Muscle layer of duodenum (tissue), 2 donors: ENCODE results near the gene FOXQ1.

ENCODE experiments used
- H3K27ac ChIP-seq: one replicate; pipeline ENCODE4 v1.7.0; 2013; ENCODE audit warnings: mild to moderate bottlenecking, low read length
- H3K27me3 ChIP-seq: one replicate; pipeline ENCODE4 v1.7.0; 2013; ENCODE audit warnings: low read depth, mild to moderate bottlenecking, control low read depth, low read length
- H3K36me3 ChIP-seq, 2 donors: one replicate each; pipeline ENCODE4 v1.7.0; 2013; ENCODE audit warnings: low read length in 2 of 2, control low read depth in 1 of 2, mild to moderate bottlenecking in 1 of 2; ENCODE audit not compliant: insufficient read depth in 2 of 2, control insufficient read depth in 1 of 2
- H3K4me1 ChIP-seq, 2 donors: one replicate each; pipeline ENCODE4 v1.7.0; 2013; ENCODE audit warnings: low read length in 2 of 2, mild to moderate bottlenecking in 2 of 2, control low read depth in 1 of 2, moderate library complexity in 1 of 2; ENCODE audit not compliant: insufficient read depth in 2 of 2, control insufficient read depth in 1 of 2
- H3K4me3 ChIP-seq, 2 donors: one replicate each; pipeline ENCODE4 v1.7.0; 2013; ENCODE audit warnings: low read length in 2 of 2, low read depth in 1 of 2, mild to moderate bottlenecking in 1 of 2
- H3K9me3 ChIP-seq, 2 donors: one replicate each; pipeline ENCODE4 v1.7.0; 2013; ENCODE audit warnings: low read length in 2 of 2, control low read depth in 1 of 2, mild to moderate bottlenecking in 1 of 2; ENCODE audit not compliant: control insufficient read depth in 1 of 2
- donor health status: healthy.

Gene FOXQ1

DNA sequence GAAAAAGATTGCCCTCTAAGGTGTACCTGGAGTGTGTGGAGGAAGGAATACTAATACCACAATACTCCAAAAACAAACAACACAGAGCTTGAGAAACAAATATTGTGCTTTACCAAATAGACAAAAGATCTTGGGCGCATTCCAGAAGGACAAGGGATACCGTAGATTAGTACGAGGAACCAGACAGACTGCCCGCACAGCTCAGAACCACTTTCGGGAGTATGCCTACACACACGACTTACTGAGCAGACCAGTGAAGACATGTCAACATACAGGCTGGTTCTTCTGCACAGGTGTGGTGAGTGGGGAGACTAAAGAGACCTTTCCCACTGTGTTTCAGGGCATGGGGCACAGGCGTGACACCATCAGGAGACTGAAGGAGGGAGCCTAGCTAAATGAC, 15.8 kb upstream of the FOXQ1 start:
- Histone ChIP-seq H3K36me3 (no peaks in the 10 kb centered on the region), H3K4me1 (peaks cover 0 to 6% of the 10 kb centered on the region in 2 donors), H3K4me3 (no peak overlapping the region), H3K27me3 (no peaks in the 10 kb centered on the region), H3K9me3 (no peaks in the 10 kb centered on the region), H3K27ac (no peak overlapping the region)

DNA sequence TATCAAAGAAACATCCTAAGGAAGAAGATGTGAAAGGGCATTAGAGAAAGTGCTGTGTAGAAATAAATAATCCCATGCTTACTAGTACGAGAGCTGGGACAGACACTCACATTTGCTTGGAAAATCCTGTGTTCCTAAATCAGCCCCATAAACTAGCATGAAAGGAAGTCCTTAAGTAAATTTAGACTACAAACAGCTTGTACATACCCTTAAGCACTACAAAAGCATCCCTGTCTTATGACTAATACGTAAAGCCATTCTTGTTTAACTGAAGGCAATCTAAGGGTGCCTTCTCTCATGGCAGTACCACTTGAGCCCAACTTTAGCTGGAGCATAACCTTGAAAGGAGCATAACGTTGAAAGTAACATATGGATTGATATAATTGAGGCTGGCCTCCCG, 15.4 kb upstream of the FOXQ1 start:
- Histone ChIP-seq H3K4me3 (no peak overlapping the region), H3K36me3 (no peaks in the 10 kb centered on the region), H3K27ac (no peak overlapping the region), H3K9me3 (peaks cover 0 to 3% of the 10 kb centered on the region in 2 donors), H3K4me1 (peaks cover 0 to 6% of the 10 kb centered on the region in 2 donors), H3K27me3 (no peaks in the 10 kb centered on the region)

DNA sequence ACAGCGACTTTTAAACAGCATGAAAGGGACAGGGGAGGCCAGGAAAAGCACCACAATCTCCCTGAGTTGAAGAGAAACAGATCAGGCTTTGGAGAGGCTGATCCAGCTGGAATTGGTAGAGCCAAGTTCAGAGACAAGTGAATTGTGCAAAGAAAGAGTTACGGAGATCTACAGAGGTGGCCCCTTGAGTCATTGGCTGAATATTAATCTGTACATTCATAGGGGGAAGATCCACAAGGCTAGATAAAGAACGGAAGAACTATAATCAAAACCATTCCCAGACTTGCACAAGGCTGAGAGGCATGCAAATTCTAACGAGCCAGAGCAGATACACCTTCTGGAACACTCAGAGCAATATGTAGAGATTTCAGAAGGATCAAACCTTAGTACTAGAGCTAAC, 14.2 kb upstream of the FOXQ1 start:
- H3K9me3 ChIP-seq = peaks cover 0 to 10% of the 10 kb centered on the region in 2 donors
- no peak overlapping the region for H3K27ac ChIP-seq
- H3K27me3 ChIP-seq = no peaks in the 10 kb centered on the region
- no peak overlapping the region for H3K4me3 ChIP-seq
- H3K36me3 ChIP-seq = no peaks in the 10 kb centered on the region
- peaks cover 0 to 6% of the 10 kb centered on the region in 2 donors for H3K4me1 ChIP-seq

DNA sequence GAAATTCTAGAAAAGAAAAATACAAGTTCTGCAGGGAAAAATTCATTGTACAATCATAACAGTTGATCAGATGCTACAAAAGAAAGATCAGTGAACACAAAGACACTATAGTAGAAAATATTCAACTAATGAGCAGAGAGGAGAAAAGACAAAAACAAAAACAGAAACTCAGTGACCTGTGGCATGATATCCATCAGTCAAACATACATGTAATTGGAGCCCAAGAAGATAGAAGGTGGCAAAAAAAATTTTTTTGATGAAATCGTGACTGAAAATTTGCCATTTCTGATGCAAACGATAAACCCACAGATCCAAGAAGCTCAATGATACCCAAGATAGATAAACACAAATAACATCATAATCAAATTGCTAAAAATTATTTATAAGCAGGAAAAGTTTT, 13.1 kb upstream of the FOXQ1 start:
- Histone ChIP-seq H3K36me3 (no peaks in the 10 kb centered on the region), H3K9me3 (peaks cover 0 to 10% of the 10 kb centered on the region in 2 donors), H3K4me3 (no peak overlapping the region), H3K4me1 (peaks cover 0 to 6% of the 10 kb centered on the region in 2 donors), H3K27ac (no peak overlapping the region), H3K27me3 (no peaks in the 10 kb centered on the region)

DNA sequence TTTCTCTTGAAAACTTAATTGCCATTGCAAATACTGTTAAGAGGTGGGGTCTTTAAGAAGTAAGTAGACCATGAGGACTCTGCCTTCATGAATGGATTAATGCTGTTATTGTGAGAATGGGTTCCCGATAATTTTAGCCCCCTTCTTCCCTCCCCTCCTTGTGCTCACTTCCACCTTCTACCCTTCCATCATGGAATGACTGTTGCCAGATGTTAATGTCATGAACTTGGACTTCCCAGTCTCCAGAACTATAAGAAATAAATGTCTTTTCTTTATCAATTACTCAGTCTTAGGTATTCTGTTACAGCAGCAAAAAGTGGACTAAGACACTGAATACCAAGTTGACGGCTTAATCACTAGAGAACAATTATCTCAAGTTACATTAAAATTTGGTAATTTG, 5.8 kb upstream of the FOXQ1 start:
- Histone ChIP-seq H3K27me3 (peaks cover 8% of the 10 kb centered on the region), H3K4me1 (peaks cover 0 to 5% of the 10 kb centered on the region in 2 donors), H3K4me3 (no peak overlapping the region), H3K36me3 (no peaks in the 10 kb centered on the region), H3K9me3 (peaks cover 0 to 16% of the 10 kb centered on the region in 2 donors), H3K27ac (no peak overlapping the region)

DNA sequence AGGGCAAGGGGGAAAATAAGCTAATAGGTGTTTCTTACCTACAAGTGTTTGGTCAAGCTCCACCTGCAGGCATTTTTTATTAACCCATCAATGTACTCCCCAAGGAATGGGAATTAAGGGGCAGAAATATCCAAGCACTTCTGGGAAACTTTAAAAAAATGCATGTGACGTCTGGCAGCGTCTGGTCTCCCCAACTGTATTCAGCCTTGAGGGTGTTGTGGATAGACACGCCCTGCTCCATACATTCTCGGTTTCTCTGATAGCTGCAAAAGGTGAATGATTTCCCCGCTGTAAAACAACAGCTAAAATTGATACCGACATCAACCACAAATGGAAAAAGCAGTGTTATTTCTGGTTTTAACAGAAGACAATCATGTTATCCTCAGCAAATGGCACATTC, 2.5 kb upstream of the FOXQ1 start:
- H3K9me3 ChIP-seq = peaks cover 0 to 6% of the 10 kb centered on the region in 2 donors
- H3K27me3 ChIP-seq = peaks cover 20% of the 10 kb centered on the region
- no peak overlapping the region for H3K4me3 ChIP-seq
- H3K36me3 ChIP-seq = no peaks in the 10 kb centered on the region
- no peak overlapping the region for H3K27ac ChIP-seq
- H3K4me1 ChIP-seq = peaks cover 0 to 30% of the 10 kb centered on the region in 2 donors

DNA sequence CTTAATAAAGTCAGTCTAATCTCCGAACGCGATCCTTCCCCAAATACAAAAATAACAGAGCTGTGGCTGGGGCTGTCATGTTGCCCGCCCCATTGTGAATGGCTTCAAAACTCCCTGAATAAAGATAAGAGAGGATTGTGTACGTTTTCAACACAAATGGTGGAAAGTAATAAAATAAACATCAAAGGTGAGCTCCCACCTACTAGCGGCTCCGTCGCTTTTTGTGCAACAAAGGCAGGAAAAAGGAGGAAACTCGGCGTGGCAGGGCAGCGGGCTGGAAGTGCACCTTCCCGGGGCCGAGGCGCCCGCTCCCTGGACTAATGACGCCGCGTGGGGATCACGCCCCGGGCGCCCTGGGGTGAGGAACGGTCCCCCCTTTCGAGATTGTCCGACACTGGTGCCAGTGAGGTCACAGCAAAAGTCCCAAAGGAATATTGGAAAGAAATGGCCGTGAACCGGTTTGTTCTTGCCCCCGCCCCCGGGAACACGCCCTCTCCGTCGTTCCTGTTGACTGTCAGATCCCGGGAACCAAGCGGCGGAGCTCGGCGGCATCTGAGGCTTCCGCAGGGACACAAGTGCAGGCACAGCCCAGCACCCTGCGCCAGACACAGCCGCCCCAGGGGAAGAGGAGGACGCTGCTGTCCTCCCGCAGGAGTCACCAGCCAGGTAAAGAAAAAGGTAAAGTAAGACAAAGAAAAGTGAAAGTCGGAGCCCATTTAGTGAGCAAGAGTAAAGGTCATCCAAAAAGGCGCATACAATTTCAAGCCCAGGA, 1.1 kb upstream of the FOXQ1 start:
- Histone ChIP-seq H3K4me1 (peaks cover 0 to 30% of the 10 kb centered on the region in 2 donors), H3K4me3 (peak overlapping the region; percentile 69 to 78), H3K36me3 (no peaks in the 10 kb centered on the region), H3K27ac (peak overlapping the region; percentile 56), H3K9me3 (peaks cover 0 to 6% of the 10 kb centered on the region in 2 donors), H3K27me3 (peaks cover 33% of the 10 kb centered on the region)

DNA sequence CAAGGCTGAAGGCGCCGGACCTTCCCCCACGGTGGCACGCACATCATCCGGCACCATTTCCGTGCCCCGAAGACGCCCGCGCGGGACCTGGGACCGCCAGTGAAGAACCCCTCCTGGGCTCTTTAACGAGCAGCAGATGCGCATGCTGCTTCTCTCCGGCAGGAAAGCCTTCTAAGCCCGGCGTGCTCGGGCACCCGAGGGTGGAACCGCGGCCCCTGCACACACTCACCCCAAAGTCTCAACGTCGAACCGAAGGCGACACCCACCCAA, 240 bp downstream of the FOXQ1 start:
- peaks cover 36% of the 10 kb centered on the region for H3K27me3 ChIP-seq

DNA sequence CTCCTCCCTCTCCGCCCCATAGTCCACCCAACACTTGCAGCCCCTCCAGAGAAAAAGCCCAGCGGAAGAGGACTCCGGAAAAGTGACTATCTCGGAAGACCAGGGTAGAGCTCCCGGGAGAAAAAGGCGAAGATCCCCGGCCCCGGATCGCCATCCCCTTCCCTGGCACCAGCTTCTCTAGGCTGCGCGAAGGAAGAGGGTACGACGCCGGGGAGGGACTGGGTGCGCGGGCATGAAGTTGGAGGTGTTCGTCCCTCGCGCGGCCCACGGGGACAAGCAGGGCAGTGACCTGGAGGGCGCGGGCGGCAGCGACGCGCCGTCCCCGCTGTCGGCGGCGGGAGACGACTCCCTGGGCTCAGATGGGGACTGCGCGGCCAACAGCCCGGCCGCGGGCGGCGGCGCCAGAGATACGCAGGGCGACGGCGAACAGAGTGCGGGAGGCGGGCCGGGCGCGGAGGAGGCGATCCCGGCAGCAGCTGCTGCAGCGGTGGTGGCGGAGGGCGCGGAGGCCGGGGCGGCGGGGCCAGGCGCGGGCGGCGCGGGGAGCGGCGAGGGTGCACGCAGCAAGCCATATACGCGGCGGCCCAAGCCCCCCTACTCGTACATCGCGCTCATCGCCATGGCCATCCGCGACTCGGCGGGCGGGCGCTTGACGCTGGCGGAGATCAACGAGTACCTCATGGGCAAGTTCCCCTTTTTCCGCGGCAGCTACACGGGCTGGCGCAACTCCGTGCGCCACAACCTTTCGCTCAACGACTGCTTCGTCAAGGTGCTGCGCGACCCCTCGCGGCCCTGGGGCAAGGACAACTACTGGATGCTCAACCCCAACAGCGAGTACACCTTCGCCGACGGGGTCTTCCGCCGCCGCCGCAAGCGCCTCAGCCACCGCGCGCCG, 822 bp downstream of the FOXQ1 start:
- H3K9me3 ChIP-seq = no peaks in the 10 kb centered on the region
- peaks cover 36% of the 10 kb centered on the region for H3K27me3 ChIP-seq
- H3K27ac ChIP-seq = peak overlapping the region; percentile 56
- peak overlapping the region; percentile 55 to 78 for H3K4me3 ChIP-seq
- H3K4me1 ChIP-seq = peaks cover 0 to 30% of the 10 kb centered on the region in 2 donors
- no peaks in the 10 kb centered on the region for H3K36me3 ChIP-seq

More for the DNA sequence above, 240 bp downstream of the FOXQ1 start:
- no peaks in the 10 kb centered on the region for H3K36me3 ChIP-seq
- H3K9me3 ChIP-seq = no peaks in the 10 kb centered on the region
- peak overlapping the region; percentile 56 for H3K27ac ChIP-seq
- H3K4me1 ChIP-seq = peaks cover 0 to 30% of the 10 kb centered on the region in 2 donors
- peak overlapping the region; percentile 55 to 78 for H3K4me3 ChIP-seq

DNA sequence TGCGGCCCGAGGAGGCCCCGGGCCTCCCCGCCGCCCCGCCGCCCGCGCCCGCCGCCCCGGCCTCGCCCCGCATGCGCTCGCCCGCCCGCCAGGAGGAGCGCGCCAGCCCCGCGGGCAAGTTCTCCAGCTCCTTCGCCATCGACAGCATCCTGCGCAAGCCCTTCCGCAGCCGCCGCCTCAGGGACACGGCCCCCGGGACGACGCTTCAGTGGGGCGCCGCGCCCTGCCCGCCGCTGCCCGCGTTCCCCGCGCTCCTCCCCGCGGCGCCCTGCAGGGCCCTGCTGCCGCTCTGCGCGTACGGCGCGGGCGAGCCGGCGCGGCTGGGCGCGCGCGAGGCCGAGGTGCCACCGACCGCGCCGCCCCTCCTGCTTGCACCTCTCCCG, 1.5 kb downstream of the FOXQ1 start:
- Histone ChIP-seq H3K27me3 (peaks cover 36% of the 10 kb centered on the region), H3K4me3 (no peak overlapping the region), H3K27ac (no peak overlapping the region), H3K36me3 (no peaks in the 10 kb centered on the region), H3K9me3 (no peaks in the 10 kb centered on the region), H3K4me1 (peaks cover 0 to 30% of the 10 kb centered on the region in 2 donors)

DNA sequence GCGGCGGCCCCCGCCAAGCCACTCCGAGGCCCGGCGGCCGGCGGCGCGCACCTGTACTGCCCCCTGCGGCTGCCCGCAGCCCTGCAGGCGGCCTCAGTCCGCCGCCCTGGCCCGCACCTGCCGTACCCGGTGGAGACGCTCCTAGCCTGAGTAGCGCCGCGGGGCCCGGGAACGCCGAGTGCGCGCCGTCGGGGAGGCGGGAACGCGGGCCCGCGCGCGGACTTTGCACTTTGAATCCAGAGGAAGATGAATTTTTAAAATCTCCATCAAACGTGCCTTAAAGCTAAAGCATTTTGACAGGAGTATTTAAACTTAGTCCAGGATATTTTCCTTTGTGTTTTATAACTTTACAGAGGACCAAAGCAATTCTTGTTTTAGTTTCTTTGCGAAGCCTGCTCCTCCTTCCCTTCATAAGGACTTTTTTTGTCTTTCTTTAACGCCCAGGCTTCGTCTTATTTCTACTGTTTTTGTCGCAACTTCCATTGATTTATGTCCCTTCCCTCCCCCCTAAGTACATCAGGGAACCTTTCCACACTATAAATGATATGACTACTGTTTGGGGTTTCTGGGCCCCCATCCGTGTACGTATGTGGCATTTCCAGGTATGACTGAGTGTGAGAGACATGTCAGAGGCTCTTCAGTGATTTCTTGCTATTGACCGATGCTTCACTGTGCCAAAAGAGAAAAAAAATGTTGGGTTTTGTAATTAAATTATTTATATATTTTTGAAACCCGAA, 2.0 kb downstream of the FOXQ1 start:
- Histone ChIP-seq H3K27ac (no peak overlapping the region), H3K4me1 (peaks cover 0 to 30% of the 10 kb centered on the region in 2 donors), H3K27me3 (peaks cover 36% of the 10 kb centered on the region)

More for the DNA sequence above, 2.0 kb downstream of the FOXQ1 start:
- peak overlapping the region in 1 of 2 donors; percentile 50 for H3K4me3 ChIP-seq
- H3K36me3 ChIP-seq = no peaks in the 10 kb centered on the region
- no peaks in the 10 kb centered on the region for H3K9me3 ChIP-seq
